Measurements from ENCODE around the gene FZD7. TPM values are rescaled to one million over a fixed set of nuclear protein-coding genes. Genes with fewer than 3 reads are reported as not detected.

The FZD7 gene
- total and polyA plus RNA-seq, 10 of the 15 experiments (the other 5 are each of a cell fraction or from before 2014, with no cell fraction given), result 0.24 to 2.4 (median 0.75) TPM

DNA sequence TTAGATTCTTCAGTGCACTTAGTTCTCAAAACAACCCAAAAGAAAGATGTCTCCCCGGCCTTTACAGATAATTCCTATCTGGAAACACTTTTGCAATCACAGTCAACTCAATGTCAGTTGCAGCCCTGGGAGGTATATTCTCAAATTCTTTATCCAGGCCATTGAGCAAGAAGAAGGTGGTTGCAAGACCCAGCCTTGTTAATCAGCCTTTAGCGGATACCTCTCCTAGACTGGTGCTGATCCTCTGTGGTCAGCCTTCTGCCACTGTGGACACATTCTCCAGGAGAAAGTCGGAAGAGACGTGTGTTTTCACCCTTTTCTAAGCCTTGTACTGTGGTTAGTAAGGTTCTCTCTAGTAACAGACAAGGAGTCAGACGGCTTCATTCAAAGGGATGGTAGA is 7.8 kb upstream of the FZD7 start:
- TF ChIP-seq CREB1 (IDR thresholded peaks at IDR 0.05; ENCODE audit: low read depth), result no peak
- TF ChIP-seq BMI1 (IDR thresholded peaks at IDR 0.05; ENCODE audit: borderline replicate concordance), result no peak
- no peak for TF ChIP-seq TARDBP (IDR thresholded peaks at IDR 0.05; ENCODE audit: borderline replicate concordance)
- TF ChIP-seq, protein P1, sequence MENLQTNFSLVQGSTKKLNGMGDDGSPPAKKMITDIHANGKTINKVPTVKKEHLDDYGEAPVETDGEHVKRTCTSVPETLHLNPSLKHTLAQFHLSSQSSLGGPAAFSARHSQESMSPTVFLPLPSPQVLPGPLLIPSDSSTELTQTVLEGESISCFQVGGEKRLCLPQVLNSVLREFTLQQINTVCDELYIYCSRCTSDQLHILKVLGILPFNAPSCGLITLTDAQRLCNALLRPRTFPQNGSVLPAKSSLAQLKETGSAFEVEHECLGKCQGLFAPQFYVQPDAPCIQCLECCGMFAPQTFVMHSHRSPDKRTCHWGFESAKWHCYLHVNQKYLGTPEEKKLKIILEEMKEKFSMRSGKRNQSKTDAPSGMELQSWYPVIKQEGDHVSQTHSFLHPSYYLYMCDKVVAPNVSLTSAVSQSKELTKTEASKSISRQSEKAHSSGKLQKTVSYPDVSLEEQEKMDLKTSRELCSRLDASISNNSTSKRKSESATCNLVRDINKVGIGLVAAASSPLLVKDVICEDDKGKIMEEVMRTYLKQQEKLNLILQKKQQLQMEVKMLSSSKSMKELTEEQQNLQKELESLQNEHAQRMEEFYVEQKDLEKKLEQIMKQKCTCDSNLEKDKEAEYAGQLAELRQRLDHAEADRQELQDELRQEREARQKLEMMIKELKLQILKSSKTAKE (IDR thresholded peaks at IDR 0.05; ENCODE audit: low read depth, poor library complexity, severe bottlenecking), result no peak
- no peak for TF ChIP-seq MYB (IDR thresholded peaks at IDR 0.05; ENCODE audit: borderline replicate concordance, low read depth, low read length)
- TF ChIP-seq, protein P2, sequence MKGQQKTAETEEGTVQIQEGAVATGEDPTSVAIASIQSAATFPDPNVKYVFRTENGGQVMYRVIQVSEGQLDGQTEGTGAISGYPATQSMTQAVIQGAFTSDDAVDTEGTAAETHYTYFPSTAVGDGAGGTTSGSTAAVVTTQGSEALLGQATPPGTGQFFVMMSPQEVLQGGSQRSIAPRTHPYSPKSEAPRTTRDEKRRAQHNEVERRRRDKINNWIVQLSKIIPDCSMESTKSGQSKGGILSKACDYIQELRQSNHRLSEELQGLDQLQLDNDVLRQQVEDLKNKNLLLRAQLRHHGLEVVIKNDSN (IDR thresholded peaks at IDR 0.05; ENCODE audit: borderline replicate concordance, extremely low read length, insufficient read depth, low read depth, low read length), result no peak
- no peak for TF ChIP-seq RB1 (IDR thresholded peaks at IDR 0.05; ENCODE audit: borderline replicate concordance)
- TF ChIP-seq ZNF592 (IDR thresholded peaks at IDR 0.05), result no peak
- no peak for TF ChIP-seq SMAD1 (IDR thresholded peaks at IDR 0.05; ENCODE audit: low read depth, partially characterized antibody)
- TF ChIP-seq IKZF2 (IDR thresholded peaks at IDR 0.05), result no peak
- no peak for TF ChIP-seq CBX3 (IDR thresholded peaks at IDR 0.05; ENCODE audit: borderline replicate concordance, low read depth)
- TF ChIP-seq RELA (IDR thresholded peaks at IDR 0.05; ENCODE audit: borderline replicate concordance, partially characterized antibody), result no peak
- TF ChIP-seq, protein P3, sequence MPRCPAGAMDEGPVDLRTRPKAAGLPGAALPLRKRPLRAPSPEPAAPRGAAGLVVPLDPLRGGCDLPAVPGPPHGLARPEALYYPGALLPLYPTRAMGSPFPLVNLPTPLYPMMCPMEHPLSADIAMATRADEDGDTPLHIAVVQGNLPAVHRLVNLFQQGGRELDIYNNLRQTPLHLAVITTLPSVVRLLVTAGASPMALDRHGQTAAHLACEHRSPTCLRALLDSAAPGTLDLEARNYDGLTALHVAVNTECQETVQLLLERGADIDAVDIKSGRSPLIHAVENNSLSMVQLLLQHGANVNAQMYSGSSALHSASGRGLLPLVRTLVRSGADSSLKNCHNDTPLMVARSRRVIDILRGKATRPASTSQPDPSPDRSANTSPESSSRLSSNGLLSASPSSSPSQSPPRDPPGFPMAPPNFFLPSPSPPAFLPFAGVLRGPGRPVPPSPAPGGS (IDR thresholded peaks at IDR 0.05; ENCODE audit: borderline replicate concordance, insufficient read depth, low read depth, low read length, poor library complexity, severe bottlenecking), result no peak
- H3K9ac ChIP-seq (ENCODE audit: control insufficient read depth, insufficient read depth, low read length), result no peak overlapping the region
- 36% methylated on average over 5 of the region's 5 CpGs for WGBS (ENCODE audit: insufficient coverage, insufficient replicate concordance, low lambda C conversion rate, missing lambda C conversion rate)
- ChIA-PET POLR2A (no interaction called here), CTCF (interaction anchor here (1.1 kb wide), 1 partner anchor 8 kb away, joined by 3 read pairs; no protein-coding TSS in a partner anchor), RAD21 (ENCODE audit: unreplicated experiment) (no interaction called here), SMC1A (ENCODE audit: uncharacterized antibody, unreplicated experiment) (interaction anchor here (0.7 kb wide), 1 partner anchor 573 kb away, joined by 3 read pairs; no protein-coding TSS in a partner anchor)
- H3K79me2 ChIP-seq (ENCODE audit: control insufficient read depth, insufficient read depth, low read length), result no peaks in the 10 kb centered on the region
- no peak for ATAC-seq
- H3K27me3 ChIP-seq (replicated peaks in 1 of 2; ENCODE audit: control insufficient read depth in 2 of 2, insufficient read depth in 2 of 2, low read length in 1 of 2), result peaks cover 0 to 4% of the 10 kb centered on the region in 2 experiments; a peak in 1 of 4 replicates
- H3K4me1 ChIP-seq (ENCODE audit: control insufficient read depth, insufficient read depth, low read length), result no peaks in the 10 kb centered on the region
- H3K36me3 ChIP-seq (ENCODE audit: control insufficient read depth in 2 of 2, insufficient read depth in 2 of 2, low read length in 1 of 2), result no peaks in the 10 kb centered on the region
- no peaks in the 10 kb centered on the region; the same call in 2 of the 3 replicates for H3K9me3 ChIP-seq (replicated peaks; ENCODE audit: control insufficient read depth, insufficient read depth, low read length)
- no peak overlapping the region for H2AFZ ChIP-seq (ENCODE audit: control insufficient read depth, low read depth, low read length)
- H3K4me3 ChIP-seq, result no peak overlapping the region
- in situ Hi-C loops (cut with MboI), result no loop called here
- H3K4me2 ChIP-seq (ENCODE audit: control insufficient read depth, insufficient read depth), result no peak overlapping the region
- intact Hi-C loops (cut with micrococcal nuclease; ENCODE audit: unreplicated experiment), result no loop called here
- no peaks in the 10 kb centered on the region for H4K20me1 ChIP-seq (ENCODE audit: control insufficient read depth, insufficient read depth)
- FAIRE-seq, result no peak
- no peak for DNase-seq (ENCODE audit: low read depth, low spot score)
- H3K27ac ChIP-seq (ENCODE audit: control insufficient read depth, insufficient read depth), result no peak overlapping the region
- no TSS peak for BruUV-seq (replicated peaks)

All from GM12878 (cell line).